IgD-negative memory B cell (primary cell): ENCODE data around the gene MEOX2. TPM values are rescaled to one million over a fixed set of nuclear protein-coding genes. Genes with fewer than 3 reads are reported as not detected.

ENCODE experiments used
- H3K27ac Mint-ChIP-seq, 3 donors: one replicate each; pipeline ENCODE4 v1.8.0; 2020 to 2022; ENCODE audit warnings: mild to moderate bottlenecking in 3 of 3, mixed read lengths in 3 of 3, moderate library complexity in 1 of 3
- H3K27me3 Mint-ChIP-seq: one replicate; pipeline ENCODE4 v1.8.0; 2021; ENCODE audit warnings: mixed read lengths
- H3K36me3 Mint-ChIP-seq: one replicate; pipeline ENCODE4 v1.8.0; 2020; ENCODE audit warnings: mild to moderate bottlenecking, mixed read lengths
- H3K4me1 Mint-ChIP-seq, 3 donors: one replicate each; pipeline ENCODE4 v1.8.0; 2020 to 2022; ENCODE audit warnings: mixed read lengths in 3 of 3, mild to moderate bottlenecking in 1 of 3
- H3K4me3 Mint-ChIP-seq, 4 donors: one replicate each; pipeline ENCODE4 v1.8.0; 2020 to 2022; ENCODE audit warnings: mild to moderate bottlenecking in 4 of 4, mixed read lengths in 4 of 4, moderate library complexity in 3 of 4
- H3K9me3 Mint-ChIP-seq, 3 donors: one replicate each; pipeline ENCODE4 v1.8.0; 2020 to 2021; ENCODE audit warnings: mixed read lengths in 3 of 3, mild to moderate bottlenecking in 1 of 3
- polyA plus RNA-seq: library from polyadenylated mRNA; unstranded; fragments of 300-500 nt; fragmentation: Illumina TruSeq; gene quantifications from one replicate; pipeline ENCODE4 v1.2.3, GENCODE V29; 2021

Gene MEOX2
- polyA plus RNA-seq, 1 donor from 2014 or later, result not detected

- Mint-ChIP-seq H3K4me1 (no peaks in the 10 kb centered on the region), H3K27me3 (no peaks in the 10 kb centered on the region), H3K4me3 (no peak overlapping the region), H3K36me3 (no peaks in the 10 kb centered on the region), H3K9me3 (peaks cover 1 to 8% (median 7%) of the 10 kb centered on the region in 3 donors), H3K27ac (no peak overlapping the region)
These were observed 28.2 kb downstream of the MEOX2 start for GRCh38 chr7:15658247-15658646.

DNA sequence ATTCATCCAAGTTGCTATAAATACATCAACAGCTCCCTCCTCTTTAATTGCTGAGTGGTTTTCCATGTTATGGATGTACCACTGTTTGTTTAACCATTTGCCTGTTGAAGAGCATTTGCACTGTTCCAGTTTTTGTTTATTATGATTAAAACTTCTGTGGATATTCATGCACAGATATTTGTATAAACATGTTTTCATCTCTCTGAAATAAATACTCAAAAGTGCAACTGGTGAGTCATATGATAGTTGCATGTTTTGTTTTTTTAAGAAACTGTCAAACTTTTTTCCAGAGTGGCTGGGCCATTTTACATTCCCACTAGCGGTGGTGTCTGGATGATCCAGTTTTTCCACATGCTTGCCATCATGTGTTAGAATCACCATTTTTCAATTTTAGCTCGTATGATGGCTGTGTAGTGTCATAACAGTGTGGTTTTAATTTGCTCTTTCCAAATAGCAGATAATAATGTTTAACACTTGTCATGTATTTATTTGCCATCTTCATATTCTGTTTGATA is 33.6 kb downstream of the MEOX2 start:
- peaks cover 0 to 11% (median 7%) of the 10 kb centered on the region in 3 donors for H3K9me3 Mint-ChIP-seq
- H3K4me1 Mint-ChIP-seq, result no peaks in the 10 kb centered on the region
- no peaks in the 10 kb centered on the region for H3K27me3 Mint-ChIP-seq
- H3K36me3 Mint-ChIP-seq, result no peaks in the 10 kb centered on the region
- H3K27ac Mint-ChIP-seq, result no peak overlapping the region
- H3K4me3 Mint-ChIP-seq, result no peak overlapping the region

DNA sequence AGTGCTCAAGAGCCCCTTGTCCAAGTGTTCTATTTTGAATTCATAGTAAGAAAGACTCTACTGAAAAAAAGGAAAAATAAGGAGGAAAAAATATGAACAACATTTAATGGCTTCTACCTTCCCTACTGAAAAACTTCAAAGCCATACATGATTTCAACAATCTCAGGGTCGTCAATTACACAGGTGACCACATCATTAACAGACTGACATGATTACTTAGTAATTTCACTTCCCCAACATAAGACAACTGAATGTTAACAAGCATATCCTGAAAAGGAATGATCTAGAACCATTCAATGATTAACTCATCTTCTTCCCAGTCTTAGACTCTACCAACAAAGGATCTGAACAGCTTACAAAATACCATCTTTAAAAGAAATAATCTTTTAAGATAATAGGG is 34.8 kb downstream of the MEOX2 start:
- Mint-ChIP-seq H3K4me1 (no peaks in the 10 kb centered on the region), H3K36me3 (no peaks in the 10 kb centered on the region), H3K4me3 (no peak overlapping the region), H3K27ac (no peak overlapping the region), H3K9me3 (peaks cover 0 to 7% (median 6%) of the 10 kb centered on the region in 3 donors), H3K27me3 (no peaks in the 10 kb centered on the region)

GRCh38 chr7:15650787-15651186 is 35.7 kb downstream of the MEOX2 start:
- Mint-ChIP-seq H3K4me1 (no peaks in the 10 kb centered on the region), H3K4me3 (no peak overlapping the region), H3K36me3 (no peaks in the 10 kb centered on the region), H3K27ac (no peak overlapping the region), H3K9me3 (peaks cover 0 to 6% (median 2%) of the 10 kb centered on the region in 3 donors), H3K27me3 (no peaks in the 10 kb centered on the region)

DNA sequence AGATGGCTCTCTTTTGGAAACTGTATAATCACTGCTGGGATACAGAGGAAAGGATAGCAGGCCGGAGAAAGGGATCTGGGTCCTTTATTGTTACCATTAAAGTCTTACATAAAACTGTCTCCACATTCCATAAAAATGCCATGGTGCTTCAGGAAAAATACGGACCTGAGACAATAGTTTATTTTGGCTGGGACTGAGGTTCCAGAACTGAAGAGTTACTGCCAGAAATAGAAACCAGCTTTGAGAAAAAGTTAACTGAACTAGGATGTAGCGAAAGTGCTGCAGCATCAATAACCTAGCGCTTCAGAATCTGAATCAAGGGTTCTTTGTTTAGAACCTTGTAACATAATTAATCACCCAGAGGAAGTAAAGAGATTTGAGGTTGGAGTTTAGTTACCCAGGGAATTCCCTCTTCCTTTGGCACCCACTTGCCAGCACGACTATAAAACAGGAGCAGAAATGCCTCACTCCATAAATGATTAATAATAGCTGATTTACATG is 38.0 kb downstream of the MEOX2 start:
- Mint-ChIP-seq H3K27ac (no peak overlapping the region), H3K9me3 (peaks cover 0 to 3% (median 1%) of the 10 kb centered on the region in 3 donors), H3K4me1 (no peaks in the 10 kb centered on the region), H3K27me3 (no peaks in the 10 kb centered on the region), H3K36me3 (no peaks in the 10 kb centered on the region), H3K4me3 (no peak overlapping the region)

DNA sequence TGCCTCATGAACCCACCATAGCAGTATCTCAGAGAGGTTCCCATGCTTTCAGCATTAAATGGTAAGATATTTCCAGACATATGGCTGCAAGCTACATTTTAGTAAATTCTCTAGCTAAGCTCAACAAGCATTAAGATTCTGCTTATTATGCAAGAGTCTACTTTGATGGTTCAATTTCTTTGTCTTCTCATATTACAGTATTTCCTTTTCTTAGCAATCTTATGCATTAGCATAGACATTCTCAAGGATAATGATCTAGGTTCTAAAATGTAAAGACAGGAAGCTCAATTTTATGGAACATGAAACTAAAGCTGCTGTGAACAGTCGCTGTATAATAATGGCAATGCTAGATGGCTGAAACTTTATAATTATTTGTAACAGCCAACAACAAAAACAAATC is 39.2 kb downstream of the MEOX2 start:
- Mint-ChIP-seq H3K4me3 (no peak overlapping the region), H3K4me1 (no peaks in the 10 kb centered on the region)

GRCh38 chr7:15643000-15643705 is 43.3 kb downstream of the MEOX2 start:
- Mint-ChIP-seq H3K9me3 (peaks cover 0 to 10% (median 8%) of the 10 kb centered on the region in 3 donors), H3K36me3 (no peaks in the 10 kb centered on the region), H3K27me3 (no peaks in the 10 kb centered on the region), H3K4me3 (no peak overlapping the region), H3K4me1 (no peaks in the 10 kb centered on the region), H3K27ac (no peak overlapping the region)

More for the DNA sequence above, 39.2 kb downstream of the MEOX2 start:
- Mint-ChIP-seq H3K27me3 (no peaks in the 10 kb centered on the region), H3K27ac (no peak overlapping the region), H3K36me3 (no peaks in the 10 kb centered on the region), H3K9me3 (peaks cover 0 to 3% (median 1%) of the 10 kb centered on the region in 3 donors)

DNA sequence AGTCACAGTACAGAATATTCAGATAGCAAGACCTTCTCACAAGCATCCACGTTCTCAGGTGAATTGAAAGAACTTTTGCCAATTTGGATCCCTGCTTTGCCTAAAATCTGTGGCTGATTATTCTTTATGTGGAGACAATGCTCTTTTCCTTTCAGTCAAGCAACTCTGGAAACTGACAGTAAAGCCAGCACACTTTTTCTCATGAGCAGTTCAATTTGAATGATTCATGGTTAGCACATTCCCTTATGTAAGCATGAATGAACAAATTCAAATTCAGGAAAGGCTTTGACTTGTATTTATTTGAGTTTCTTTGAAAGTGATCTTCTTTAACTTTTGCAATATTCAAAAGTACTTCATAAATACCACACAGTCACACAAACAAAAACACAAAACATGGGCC is 57.6 kb downstream of the MEOX2 start:
- H3K36me3 Mint-ChIP-seq, result no peaks in the 10 kb centered on the region
- H3K27ac Mint-ChIP-seq, result no peak overlapping the region
- no peak overlapping the region for H3K4me3 Mint-ChIP-seq
- H3K27me3 Mint-ChIP-seq, result no peaks in the 10 kb centered on the region
- peaks cover 1 to 7% (median 2%) of the 10 kb centered on the region in 3 donors for H3K9me3 Mint-ChIP-seq
- no peaks in the 10 kb centered on the region for H3K4me1 Mint-ChIP-seq

DNA sequence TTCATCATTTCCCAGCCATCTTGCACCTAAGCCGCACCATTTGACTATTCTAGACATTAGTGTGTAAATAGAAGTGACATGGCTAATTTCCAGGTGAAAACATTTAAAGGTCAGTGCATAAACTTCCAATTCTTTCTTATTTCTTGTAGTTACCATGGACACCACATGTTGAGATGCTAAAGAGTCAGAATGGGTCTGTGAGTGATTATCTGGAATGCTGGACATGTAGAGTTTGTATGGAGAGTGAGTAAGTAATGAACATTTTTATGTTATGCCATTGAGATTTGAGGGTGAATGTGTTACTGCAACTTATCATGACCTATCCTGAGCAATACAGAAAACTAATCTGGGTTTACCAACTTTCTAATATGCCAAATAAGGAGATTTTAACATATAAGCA is 60.4 kb downstream of the MEOX2 start:
- no peak overlapping the region for H3K27ac Mint-ChIP-seq
- H3K4me3 Mint-ChIP-seq, result no peak overlapping the region
- H3K9me3 Mint-ChIP-seq, result peaks cover 1 to 7% (median 2%) of the 10 kb centered on the region in 3 donors
- no peaks in the 10 kb centered on the region for H3K27me3 Mint-ChIP-seq
- no peaks in the 10 kb centered on the region for H3K4me1 Mint-ChIP-seq
- no peaks in the 10 kb centered on the region for H3K36me3 Mint-ChIP-seq

DNA sequence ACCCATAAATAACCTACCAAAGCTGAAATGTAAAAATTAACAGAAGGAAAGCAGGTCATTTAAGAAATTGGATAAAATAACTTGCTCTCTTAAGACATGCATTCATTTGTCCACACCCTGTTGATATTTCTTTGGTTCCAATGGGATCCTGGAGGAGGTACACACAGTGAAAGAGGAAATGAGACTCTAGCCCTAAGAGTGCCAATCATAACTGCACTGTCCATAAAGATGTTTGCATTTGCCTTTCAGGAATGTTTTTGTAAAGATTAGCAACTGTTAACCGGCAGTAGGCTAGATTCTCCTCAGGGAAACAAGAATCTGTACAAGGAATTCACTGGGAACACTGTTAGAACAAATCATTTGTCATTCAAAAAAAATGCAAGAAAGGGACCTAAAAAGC is 61.0 kb downstream of the MEOX2 start:
- Mint-ChIP-seq H3K27ac (no peak overlapping the region), H3K36me3 (no peaks in the 10 kb centered on the region), H3K9me3 (peaks cover 0 to 7% (median 2%) of the 10 kb centered on the region in 3 donors), H3K4me1 (no peaks in the 10 kb centered on the region), H3K4me3 (no peak overlapping the region), H3K27me3 (no peaks in the 10 kb centered on the region)

GRCh38 chr7:15621468-15621867 is 65.0 kb downstream of the MEOX2 start:
- Mint-ChIP-seq H3K36me3 (no peaks in the 10 kb centered on the region), H3K27me3 (no peaks in the 10 kb centered on the region), H3K4me3 (no peak overlapping the region), H3K9me3 (peaks cover 0 to 2% (median 2%) of the 10 kb centered on the region in 3 donors), H3K27ac (no peak overlapping the region), H3K4me1 (no peaks in the 10 kb centered on the region)

- no peaks in the 10 kb centered on the region for H3K4me1 Mint-ChIP-seq
- H3K9me3 Mint-ChIP-seq, result peaks cover 0 to 2% (median 0%) of the 10 kb centered on the region in 3 donors
- H3K27ac Mint-ChIP-seq, result no peak overlapping the region
- no peak overlapping the region for H3K4me3 Mint-ChIP-seq
- no peaks in the 10 kb centered on the region for H3K36me3 Mint-ChIP-seq
- H3K27me3 Mint-ChIP-seq, result no peaks in the 10 kb centered on the region
These were observed 65.8 kb downstream of the MEOX2 start for GRCh38 chr7:15620491-15621185.

DNA sequence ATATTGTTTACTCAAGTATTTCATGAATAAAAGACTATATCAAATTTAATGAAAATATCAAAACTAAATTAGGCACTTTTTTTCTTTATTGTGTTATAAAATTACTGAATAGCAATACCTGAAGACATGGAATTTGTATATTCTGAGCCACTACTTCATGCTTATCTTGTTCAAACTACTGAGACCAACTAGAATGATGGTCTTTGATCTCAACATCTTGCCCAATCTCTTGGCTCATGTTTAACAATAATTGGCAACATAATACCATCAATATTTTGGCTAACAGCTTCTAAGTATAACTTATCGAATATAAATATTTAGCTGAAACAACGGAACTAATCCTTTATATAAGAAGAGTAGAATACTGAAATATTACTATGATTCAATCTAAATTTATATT is 68.2 kb downstream of the MEOX2 start:
- no peaks in the 10 kb centered on the region for H3K4me1 Mint-ChIP-seq
- no peak overlapping the region for H3K27ac Mint-ChIP-seq
- no peaks in the 10 kb centered on the region for H3K36me3 Mint-ChIP-seq
- no peak overlapping the region for H3K4me3 Mint-ChIP-seq
- no peaks in the 10 kb centered on the region for H3K27me3 Mint-ChIP-seq
- no peaks in the 10 kb centered on the region for H3K9me3 Mint-ChIP-seq

GRCh38 chr7:15612205-15612604 is 74.3 kb downstream of the MEOX2 start:
- H3K4me3 Mint-ChIP-seq, result no peak overlapping the region
- H3K36me3 Mint-ChIP-seq, result no peaks in the 10 kb centered on the region
- no peak overlapping the region for H3K27ac Mint-ChIP-seq
- no peaks in the 10 kb centered on the region for H3K4me1 Mint-ChIP-seq
- no peaks in the 10 kb centered on the region for H3K27me3 Mint-ChIP-seq
- H3K9me3 Mint-ChIP-seq, result peaks cover 0 to 10% (median 0%) of the 10 kb centered on the region in 3 donors

DNA sequence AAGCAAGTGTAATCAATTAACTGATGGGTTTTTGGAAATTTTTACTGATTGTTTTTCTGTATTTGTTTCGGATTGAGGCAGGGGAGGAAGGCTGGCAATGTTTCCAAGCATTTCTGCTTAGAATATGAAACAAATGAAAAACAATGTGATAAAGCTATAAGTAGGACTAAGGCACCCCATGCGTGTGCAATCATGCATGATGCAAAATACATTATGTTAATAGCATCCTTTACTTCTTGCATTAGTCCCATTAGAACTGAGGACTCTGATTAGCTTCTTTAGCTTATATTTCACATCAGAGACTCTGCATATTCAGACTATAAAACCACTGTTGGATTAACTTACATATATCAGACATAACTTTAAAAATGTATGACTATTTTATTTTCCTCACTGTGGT is 76.0 kb downstream of the MEOX2 start:
- Mint-ChIP-seq H3K36me3 (no peaks in the 10 kb centered on the region), H3K27ac (no peak overlapping the region), H3K27me3 (no peaks in the 10 kb centered on the region), H3K9me3 (peaks cover 0 to 10% (median 0%) of the 10 kb centered on the region in 3 donors), H3K4me3 (no peak overlapping the region), H3K4me1 (no peaks in the 10 kb centered on the region)
